Measurements from ENCODE around the gene ZBTB26. TPM values are rescaled to one million over a fixed set of nuclear protein-coding genes. Genes with fewer than 3 reads are reported as not detected.
A peak's percentile ranks its signal among the peaks of the same experiment; 100 is the strongest.

The ZBTB26 gene
- total RNA-seq, 1 donor from 2014 or later, result 15.4 TPM

DNA sequence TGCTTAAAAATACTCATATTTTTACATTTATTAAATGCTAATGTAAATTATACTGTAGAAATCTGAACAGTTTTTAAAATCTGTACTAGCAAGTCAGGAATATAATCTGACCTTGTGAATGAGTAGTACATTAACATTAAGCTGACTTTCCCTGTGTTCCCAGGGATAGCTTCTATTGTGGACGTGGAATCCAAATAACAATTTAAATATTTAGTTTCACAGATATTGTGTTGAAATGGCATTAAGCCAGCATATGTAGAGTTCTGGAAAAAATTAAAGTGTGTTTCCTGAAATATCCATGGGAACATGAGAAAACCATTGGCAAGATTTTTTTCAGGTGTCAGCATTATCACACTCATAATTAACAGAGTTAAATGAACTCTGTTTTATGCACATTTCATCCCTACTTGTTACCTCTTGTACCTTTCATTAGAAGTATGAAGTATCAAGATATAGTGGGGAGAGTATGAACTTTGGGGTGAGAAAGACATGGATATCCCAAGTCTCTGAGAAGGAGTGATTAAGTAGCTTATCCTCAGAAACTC, 15.2 kb upstream of the ZBTB26 start:
- no peak for DNase-seq (ENCODE audit: low spot score, unreplicated experiment)
- Mint-ChIP-seq H3K9me3 (ENCODE audit: low read depth) (no peaks in the 10 kb centered on the region), H3K4me3 (ENCODE audit: low read depth) (no peak overlapping the region), H3K27me3 (no peaks in the 10 kb centered on the region), H3K4me1 (ENCODE audit: low read depth) (peaks cover 41% of the 10 kb centered on the region), H3K27ac (no peak overlapping the region), H3K36me3 (ENCODE audit: insufficient read depth) (no peaks in the 10 kb centered on the region)
- TF ChIP-seq, protein P1, sequence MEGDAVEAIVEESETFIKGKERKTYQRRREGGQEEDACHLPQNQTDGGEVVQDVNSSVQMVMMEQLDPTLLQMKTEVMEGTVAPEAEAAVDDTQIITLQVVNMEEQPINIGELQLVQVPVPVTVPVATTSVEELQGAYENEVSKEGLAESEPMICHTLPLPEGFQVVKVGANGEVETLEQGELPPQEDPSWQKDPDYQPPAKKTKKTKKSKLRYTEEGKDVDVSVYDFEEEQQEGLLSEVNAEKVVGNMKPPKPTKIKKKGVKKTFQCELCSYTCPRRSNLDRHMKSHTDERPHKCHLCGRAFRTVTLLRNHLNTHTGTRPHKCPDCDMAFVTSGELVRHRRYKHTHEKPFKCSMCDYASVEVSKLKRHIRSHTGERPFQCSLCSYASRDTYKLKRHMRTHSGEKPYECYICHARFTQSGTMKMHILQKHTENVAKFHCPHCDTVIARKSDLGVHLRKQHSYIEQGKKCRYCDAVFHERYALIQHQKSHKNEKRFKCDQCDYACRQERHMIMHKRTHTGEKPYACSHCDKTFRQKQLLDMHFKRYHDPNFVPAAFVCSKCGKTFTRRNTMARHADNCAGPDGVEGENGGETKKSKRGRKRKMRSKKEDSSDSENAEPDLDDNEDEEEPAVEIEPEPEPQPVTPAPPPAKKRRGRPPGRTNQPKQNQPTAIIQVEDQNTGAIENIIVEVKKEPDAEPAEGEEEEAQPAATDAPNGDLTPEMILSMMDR (IDR thresholded peaks at IDR 0.05; ENCODE audit: unreplicated experiment), result no peak

DNA sequence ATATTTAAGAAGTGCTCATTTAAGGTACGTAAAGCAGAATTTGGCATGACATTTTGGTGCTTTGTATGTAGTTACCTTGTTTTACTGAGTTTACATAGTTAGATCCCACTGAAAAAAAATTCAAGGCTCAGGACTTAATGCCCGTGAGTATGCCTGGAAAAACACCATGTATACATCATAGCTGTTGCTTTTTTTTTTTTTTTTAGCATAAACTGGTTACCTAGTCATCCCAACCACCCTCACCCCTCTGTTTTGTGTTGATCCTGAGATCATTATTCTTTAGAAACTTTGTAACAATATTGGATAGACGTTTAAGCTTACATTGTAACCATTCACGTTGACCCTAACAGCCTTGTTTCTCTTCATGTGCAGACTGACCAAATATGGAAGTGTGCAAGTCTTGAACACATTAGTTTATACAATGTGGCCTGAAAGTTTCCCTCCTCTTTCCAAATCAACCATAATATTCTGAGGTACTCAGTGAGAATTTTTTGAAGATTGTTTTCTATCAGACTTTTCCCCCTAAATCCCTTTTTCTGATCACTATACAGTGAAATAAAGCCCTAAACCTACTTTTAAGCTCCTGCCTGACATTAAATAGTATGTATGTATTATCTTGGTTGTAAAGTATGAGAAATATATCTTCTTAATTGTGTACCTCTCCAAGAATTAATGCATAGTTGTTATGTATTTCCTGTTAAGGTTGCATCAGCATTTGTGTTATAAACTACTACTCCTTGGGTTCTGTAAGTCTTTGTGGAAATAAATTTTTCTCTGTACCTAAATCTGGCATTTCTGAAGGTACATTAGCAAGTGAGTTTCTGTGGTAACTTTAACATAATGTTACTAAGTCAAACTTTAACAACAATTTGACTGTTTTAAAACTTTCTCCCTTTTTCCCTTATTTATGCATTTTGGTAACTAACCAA, 13.9 kb upstream of the ZBTB26 start:
- no peaks in the 10 kb centered on the region for H3K27me3 Mint-ChIP-seq
- H3K27ac Mint-ChIP-seq, result peak overlapping the region; percentile 34
- H3K36me3 Mint-ChIP-seq (ENCODE audit: insufficient read depth), result no peaks in the 10 kb centered on the region
- no peak overlapping the region for H3K4me3 Mint-ChIP-seq (ENCODE audit: low read depth)
- H3K4me1 Mint-ChIP-seq (ENCODE audit: low read depth), result peaks cover 44% of the 10 kb centered on the region
- TF ChIP-seq, protein P1 (IDR thresholded peaks at IDR 0.05; ENCODE audit: unreplicated experiment), result no peak
- no peaks in the 10 kb centered on the region for H3K9me3 Mint-ChIP-seq (ENCODE audit: low read depth)
- no peak for DNase-seq (ENCODE audit: low spot score, unreplicated experiment)

DNA sequence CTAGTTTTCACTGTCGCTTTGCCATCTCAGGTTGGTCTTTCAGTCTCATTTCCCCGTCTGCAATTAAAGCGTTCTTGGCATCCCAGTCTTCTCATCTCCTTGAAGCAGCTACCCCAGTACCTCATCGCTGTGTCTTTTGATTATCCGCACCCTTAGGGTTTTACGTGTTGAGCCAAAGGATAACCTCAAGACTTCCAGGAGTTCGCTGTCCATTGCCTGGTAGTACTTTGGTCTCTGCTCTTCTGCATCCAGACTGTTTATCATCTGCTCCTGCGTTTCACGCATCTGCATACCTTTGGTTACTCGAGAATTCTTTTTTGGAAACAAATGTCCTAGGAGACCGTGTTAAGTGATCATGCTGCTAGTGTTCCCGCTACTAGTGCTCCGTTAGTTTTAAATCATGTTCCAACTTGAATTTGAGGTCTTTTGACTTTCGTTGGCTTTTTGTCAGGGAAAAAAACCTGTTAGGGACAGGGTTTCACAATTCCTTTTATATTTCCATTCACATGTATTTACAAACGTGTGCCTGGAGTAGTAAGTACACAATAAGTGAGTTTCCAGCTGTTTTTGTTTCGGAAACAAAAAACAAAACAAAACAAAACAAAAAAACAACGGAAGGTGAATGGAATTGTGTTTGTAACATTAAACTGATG, 10.4 kb upstream of the ZBTB26 start:
- H3K4me3 Mint-ChIP-seq (ENCODE audit: low read depth), result peak overlapping the region; percentile 92
- H3K27me3 Mint-ChIP-seq, result no peaks in the 10 kb centered on the region
- TF ChIP-seq, protein P1 (IDR thresholded peaks at IDR 0.05; ENCODE audit: unreplicated experiment), result no peak
- H3K9me3 Mint-ChIP-seq (ENCODE audit: low read depth), result no peaks in the 10 kb centered on the region
- peaks cover 26% of the 10 kb centered on the region for H3K4me1 Mint-ChIP-seq (ENCODE audit: low read depth)
- H3K36me3 Mint-ChIP-seq (ENCODE audit: insufficient read depth), result peaks cover 5% of the 10 kb centered on the region
- no peak for DNase-seq (ENCODE audit: low spot score, unreplicated experiment)
- H3K27ac Mint-ChIP-seq, result peak overlapping the region; percentile 99

DNA sequence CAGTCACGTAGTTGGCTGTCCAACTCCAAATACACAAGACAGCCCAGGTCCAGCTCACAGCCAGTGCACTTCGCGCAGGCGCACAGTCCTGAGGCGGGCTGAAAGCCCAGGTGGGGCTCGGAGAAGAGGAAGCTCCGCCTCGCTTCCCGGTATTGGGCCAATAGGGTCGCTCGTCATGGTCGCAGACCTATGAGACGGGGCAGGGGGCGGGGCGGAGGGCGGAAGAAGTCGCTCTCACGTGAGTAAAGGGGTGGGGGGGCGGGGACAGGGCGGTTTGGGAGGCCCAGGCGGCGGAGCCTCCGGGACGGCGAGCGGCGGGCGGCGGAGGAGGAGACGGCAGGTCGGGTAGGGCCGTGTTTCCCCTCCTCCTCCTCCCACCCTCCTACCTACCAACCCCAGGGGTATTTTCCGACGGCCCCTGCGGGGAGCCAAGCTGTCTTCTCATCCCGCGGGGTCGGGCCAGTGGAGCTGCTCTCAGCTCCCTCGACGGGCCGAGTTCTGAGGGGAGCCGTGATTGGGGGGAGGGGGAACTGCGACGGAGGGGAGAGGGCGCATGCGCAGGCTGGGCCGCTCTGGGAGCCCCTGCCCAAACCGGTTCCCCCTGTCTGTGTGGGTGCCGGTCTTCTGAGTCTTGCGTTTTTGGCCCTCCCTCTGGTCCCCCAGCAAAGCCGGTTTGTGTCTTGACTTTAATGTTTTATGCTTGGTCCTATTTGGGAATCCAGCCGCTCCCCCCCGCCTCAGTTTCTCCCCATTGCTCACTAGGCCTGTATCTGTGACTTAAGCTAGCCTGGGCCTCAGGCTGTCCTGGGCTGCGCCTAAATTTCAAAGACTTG, 9.7 kb upstream of the ZBTB26 start, which contains the start of gene RABGAP1:
RABGAP1 (plus strand) TSS at position 272 of the 833 bp plus-strand sequence. CDS start 16,040 bp downstream, outside the sequence.
- DNase-seq (ENCODE audit: low spot score, unreplicated experiment), result peak; percentile 97
- peaks cover 8% of the 10 kb centered on the region for H3K36me3 Mint-ChIP-seq (ENCODE audit: insufficient read depth)
- H3K4me1 Mint-ChIP-seq (ENCODE audit: low read depth), result peaks cover 26% of the 10 kb centered on the region
- peak within 1 kb of the TSS; percentile 92 for H3K4me3 Mint-ChIP-seq (ENCODE audit: low read depth)
- peak within 1 kb of the TSS; percentile 99 for H3K27ac Mint-ChIP-seq
- H3K9me3 Mint-ChIP-seq (ENCODE audit: low read depth), result no peaks in the 10 kb centered on the region
- no peaks in the 10 kb centered on the region for H3K27me3 Mint-ChIP-seq
- TF ChIP-seq, protein P1 (IDR thresholded peaks at IDR 0.05; ENCODE audit: unreplicated experiment), result no peak

Measured in progenitor cell of endocrine pancreas (in vitro differentiated cells).